AG08395 (cell line): ENCODE results near the gene MYO1G.
"Not testable (repeated sequence)": the region's sequence is repeated elsewhere in the genome, so short reads cannot be mapped to it uniquely, and the experiment has no call there.

ENCODE experiments used
- DNase-seq: peaks from one replicate; pipeline ENCODE4 v3.0.0; 2012; ENCODE audit warnings: mixed read lengths, low spot score

Gene MYO1G

GRCh38 chr7:44978511-44979366, at the start of gene MYO1G:
Gene MYO1G, minus strand, starts transcription at chr7:44979015. Its CDS starts 54 bp downstream, at chr7:44978961.
- DNase-seq, result no peak

GRCh38 chr7:45028138-45028919, 49.5 kb upstream of the MYO1G start:
- no peak for DNase-seq

- DNase-seq, result no peak
Observed at GRCh38 chr7:45027774-45028114, 48.9 kb upstream of the MYO1G start.

DNA sequence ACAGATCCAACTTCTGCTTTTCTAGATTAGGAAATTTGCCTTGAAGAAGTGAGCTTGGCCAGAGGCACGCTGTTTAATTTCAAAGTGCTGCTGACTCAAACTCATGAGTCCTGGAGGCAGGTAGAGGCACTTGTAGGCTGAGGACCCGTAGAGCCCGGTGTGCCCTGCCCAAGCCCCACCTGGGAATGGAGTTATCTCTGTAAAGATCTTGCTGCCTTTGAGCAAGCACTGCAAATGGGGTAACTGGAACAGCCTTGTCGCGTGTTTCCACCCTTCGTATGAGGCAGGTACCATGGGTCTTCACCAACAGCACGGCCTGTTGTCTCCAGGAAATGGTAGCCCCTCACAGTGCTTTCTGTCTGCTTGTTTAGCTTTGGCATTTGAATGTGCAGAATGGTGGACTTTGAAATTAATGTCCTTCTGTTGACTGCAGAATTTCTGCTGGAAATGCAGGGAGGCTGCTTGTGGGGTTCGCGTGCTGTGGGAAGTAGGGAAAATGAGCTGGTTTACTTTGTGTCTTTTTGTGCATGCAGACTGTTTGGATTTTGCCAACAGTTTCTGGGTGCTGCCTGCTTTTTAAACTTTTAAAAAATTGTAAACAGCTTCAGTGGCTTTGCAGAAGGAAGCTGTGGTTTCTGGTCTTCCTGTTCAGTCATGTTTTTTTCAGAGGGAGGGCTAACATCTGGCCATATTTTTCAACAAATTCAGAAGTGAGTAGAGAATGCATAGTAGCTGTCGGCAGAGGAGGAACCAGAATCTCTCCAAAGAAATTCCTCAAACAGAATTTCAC, 48.4 kb upstream of the MYO1G start:
- DNase-seq, result peak; percentile 57

DNA sequence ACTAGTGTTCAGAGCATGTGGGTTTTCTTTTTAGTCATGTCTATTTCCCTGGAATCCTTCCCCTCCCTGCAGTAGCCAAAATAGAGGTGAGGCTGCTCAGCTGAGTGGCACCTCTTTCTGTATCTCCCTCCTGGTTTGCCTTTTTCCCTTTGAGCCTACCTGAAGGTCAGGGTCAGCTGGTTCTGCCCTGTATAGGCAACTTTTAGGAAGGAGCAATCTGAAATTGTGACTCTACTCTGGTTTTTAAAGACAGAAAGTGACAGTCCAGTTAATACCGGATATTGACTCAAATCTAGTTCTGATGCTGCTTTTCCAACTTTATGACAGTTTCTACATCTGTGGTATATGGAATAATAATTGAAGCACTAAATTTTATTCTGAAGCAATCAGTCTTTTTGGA, 47.2 kb upstream of the MYO1G start:
- DNase-seq, result no peak

GRCh38 chr7:45025473-45025872, 46.7 kb upstream of the MYO1G start:
- not testable (repeated sequence) for DNase-seq

DNA sequence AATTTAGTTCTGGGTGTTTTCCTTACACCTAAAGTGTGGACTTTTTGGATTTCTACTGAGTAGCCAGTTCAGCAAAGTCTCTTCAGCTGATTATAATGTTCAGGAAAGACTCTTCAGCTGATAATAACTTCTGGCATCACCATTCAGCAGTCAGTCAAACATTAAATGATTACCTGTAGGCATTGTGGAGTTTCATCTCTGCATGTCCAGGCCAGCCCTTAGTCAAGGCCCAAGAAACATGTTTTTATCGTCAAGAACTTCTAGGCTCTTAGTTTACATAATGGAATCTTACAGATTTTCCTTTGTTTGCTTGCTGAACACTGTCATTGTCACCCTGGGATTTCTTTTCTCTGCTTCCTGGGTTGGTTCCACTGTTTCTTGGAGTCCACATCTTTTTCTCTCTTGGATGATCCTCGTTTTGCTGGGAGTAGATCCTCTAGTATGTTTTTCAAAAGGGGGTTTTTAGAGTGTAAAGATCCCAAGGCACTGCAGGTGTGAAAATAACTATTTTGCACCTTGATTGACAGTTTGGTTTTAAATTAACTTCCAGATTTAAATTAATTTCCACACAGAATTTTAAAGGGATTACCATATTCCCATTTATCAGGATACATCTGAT, 45.4 kb upstream of the MYO1G start:
- DNase-seq, result no peak

DNA sequence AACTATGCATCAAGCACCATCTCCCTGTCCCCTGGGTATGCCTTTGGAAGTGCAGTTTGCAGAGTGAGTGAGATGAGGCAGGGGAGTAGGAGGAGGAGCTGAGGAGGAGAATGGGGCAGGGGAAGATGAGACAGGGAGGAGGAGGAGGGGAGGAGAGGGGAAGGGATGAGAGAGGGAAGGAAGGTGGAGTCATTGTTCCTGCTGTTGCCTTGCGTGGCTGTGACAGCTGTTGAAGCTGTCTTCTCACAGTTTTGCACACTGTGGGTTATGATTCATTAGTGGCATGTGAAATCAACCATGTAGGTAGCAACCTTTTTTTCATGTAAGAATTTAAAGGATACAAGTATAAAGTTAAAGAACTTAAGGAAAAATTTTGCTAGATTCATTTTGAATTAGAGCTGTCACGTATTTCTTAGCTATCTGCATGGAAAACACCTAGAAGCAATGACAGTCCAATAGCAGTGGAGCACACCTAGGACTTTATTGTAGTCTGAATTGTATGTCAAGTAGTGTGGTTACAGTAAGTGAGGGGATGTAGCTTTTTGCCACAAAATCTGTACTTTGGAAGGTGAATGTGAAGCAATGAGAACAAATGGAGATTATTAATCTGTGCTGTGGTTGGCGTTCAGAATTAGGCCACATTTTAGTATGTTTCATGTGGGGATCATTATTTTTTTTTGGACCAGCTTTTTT, 42.9 kb upstream of the MYO1G start:
- peak; percentile 29 for DNase-seq

DNA sequence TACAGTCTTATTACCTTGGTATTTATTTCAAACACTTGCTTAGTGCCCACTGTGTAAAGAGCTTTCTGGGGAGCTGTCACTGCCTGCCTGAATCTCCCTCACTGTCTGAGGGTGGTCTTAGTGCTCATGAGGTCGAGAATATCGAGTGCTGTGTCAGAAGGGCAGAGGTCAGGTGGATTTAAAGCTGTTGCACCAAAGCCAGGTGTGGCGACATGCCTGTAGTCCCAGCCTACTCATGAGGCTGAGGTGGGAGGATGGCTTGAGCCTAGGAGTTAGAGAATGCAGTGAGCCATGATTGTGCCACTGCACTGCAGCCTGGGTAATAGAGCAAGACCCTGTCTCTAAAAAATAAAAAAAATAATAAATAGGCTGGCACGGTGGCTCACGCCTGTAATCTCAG, 42.1 kb upstream of the MYO1G start:
- DNase-seq, result no peak

DNA sequence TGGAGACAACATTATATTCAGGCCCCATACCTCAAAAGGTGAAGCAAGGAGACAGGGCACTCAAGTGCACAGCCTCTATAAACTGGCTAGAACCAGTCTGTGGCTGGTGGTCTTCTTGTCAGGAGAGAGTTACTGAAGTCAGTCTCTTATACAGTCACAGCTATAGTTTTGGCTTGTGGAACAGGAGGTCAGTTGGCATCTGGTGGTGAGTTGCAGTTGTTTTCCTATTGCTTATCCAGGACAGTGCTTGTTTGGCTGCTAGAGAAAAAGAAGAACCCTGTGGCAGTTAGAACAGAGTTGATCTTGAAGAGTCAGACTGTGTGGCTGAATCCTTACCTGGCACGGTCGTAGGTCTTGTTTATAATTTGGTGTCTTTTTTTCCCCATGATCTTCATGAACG, 38.4 kb upstream of the MYO1G start:
- no peak for DNase-seq

- no peak for DNase-seq
Observed at GRCh38 chr7:45015313-45015712, 36.5 kb upstream of the MYO1G start.

DNA sequence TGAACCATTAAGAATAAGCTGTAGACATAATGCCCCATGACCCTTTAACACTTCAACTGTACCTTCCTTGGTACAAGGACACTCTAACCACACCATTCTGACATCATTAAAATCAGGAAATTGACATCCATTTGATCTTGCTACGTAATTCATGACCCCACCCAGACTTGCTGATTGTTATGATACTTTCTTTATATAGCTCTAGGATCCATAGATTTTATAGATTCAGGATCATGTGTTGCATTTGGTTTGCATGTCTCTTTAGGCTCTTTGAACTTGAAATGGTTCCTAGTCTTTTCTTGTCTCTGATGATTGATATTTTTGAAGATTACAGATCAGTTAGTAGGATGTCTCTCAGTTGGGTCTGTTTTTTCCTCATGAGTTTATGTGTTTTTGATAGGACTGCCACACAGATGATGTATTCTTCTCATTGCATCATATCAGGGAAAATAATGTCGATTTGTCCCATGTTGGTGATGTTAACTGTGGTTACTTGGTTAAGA, 34.7 kb upstream of the MYO1G start:
- no peak for DNase-seq

DNA sequence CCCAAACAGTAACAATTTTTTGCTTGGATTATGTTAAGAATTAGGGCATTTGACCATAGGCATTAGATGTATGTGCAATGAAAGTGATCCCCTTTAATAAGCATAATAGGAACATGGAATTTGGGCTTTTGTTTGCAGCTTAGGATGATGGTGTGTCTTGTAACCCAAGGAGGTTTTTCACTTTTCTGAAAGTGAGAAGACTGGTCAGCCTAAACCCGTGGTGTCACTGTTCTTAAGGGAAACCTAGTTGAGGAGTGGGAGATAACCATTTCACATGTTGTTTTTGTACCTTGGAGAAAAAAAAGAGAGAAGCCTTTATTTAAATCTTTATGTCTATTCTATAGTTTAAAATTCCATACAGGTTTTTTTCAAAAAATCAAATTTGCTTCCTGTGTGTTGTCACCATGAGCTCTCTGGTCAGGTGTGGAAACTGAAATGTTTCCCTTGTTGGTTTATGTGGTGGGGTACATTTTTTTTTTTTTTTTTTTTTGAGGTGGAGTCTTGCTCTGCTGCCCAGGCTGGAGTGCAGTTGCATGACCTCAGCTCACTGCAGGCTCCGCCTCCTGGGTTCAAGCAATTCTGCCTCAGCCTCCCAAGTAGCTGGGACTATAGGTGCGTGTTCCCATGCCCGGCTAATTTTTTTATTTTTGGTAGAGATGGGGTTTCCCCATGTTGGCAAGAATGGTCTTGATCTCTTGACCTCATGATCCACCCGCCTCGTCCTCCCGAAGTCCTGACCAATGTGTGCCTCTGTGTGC, 28.9 kb upstream of the MYO1G start:
- no peak for DNase-seq

DNA sequence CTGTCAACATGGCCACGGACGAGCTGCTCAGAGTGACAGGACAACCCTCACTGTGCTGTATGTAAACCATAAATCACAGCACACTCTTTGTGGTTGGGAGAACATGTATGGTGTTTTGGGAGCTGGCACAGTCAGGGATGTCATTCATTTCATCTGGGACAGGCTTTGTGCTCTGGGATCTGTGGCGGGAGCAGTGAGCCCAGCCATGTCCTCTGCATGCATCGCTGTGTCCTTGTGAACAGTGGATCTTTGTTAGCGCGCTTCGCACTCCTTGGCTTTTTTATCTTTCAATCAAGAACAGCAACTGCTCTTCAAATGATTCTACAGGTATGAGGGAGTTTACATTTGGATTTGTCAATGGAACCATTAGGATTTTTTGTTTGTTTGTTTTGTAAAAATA, 28.3 kb upstream of the MYO1G start:
- no peak for DNase-seq

GRCh38 chr7:45003789-45004188, 25.0 kb upstream of the MYO1G start:
- DNase-seq, result no peak

GRCh38 chr7:45001826-45002225, 23.0 kb upstream of the MYO1G start:
- DNase-seq, result no peak

- DNase-seq, result no peak
Observed at GRCh38 chr7:45001138-45001694, 22.4 kb upstream of the MYO1G start.

DNA sequence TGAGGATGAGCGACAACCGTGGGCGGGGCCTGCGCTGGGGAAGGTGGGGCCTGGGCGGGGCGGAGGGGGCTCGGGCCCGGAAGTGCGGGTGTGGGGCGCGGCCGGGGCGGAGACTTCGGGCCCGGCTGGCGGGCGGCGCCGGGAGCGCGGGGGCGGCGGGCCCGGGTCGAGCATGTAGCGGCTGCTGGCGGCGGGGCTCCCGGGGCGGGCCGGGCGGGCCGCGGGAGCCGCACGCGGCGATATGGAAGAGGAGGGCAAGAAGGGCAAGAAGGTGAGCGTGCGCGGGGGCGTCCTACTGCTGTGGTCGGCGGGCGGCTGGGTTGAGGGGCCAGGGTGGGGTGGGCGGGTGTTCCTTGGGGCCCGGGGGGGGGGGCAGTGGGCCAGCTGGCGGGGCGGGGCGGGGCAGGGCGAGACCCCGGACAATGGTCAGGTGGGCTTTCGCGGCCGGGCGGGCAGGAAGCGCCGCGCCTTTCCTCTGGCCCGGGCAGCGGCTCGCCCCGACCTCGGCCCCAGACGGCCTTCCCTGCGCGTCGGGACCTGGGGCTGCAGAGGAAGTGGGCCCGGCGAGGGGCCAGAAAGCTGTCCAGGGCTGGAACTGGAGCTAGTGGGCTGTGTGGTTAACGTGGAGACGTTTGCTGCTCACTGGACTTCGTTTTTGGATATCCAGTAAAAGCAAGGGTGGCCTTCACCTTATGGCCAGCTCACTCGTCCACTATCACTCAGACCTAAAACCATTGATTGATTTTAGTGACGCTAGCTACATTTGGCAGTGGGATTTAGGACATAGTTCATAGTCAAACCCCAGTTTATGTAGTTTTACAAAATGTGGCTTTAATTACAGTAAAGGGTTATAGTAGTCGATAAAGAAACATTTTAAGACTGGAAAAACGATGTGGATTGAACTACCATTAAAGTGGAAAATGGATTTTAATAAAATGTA, 21.5 kb upstream of the MYO1G start, which contains the start of gene CCM2:
CCM2 (plus strand) TSS at position 109 of the 940 bp plus-strand sequence; CDS start at position 242, 133 bp downstream.
- DNase-seq, result peak; percentile 35
